Measurements from ENCODE around the gene CNIH1.

DNA sequence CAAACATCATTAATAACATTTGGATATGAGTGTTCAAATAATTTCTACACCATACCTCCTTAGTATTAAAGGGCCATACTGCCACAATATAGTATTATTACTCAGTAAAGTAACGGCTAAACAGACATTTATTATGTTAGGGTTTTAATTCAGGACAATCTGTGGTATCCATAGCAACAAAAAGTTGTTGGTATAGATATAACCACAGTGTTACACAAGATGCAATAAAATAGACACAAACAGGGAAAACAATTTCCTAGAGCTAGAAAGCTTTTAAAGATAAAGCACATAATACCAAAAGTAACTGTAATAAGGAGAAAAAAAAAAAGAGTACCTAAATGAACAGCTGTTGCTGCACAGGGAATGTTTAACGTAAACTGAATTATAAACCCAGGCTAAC lies 16.1 kb downstream of the CNIH1 start:
- TF ChIP-seq, protein P1, sequence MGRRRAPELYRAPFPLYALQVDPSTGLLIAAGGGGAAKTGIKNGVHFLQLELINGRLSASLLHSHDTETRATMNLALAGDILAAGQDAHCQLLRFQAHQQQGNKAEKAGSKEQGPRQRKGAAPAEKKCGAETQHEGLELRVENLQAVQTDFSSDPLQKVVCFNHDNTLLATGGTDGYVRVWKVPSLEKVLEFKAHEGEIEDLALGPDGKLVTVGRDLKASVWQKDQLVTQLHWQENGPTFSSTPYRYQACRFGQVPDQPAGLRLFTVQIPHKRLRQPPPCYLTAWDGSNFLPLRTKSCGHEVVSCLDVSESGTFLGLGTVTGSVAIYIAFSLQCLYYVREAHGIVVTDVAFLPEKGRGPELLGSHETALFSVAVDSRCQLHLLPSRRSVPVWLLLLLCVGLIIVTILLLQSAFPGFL (CRISPR knock-in tag; IDR thresholded peaks at IDR 0.05), result no peak
- TF ChIP-seq KDM1A (CRISPR knock-in tag; IDR thresholded peaks at IDR 0.05) (no peak), TAF1 (CRISPR knock-in tag; IDR thresholded peaks at IDR 0.05) (no peak), ARHGAP35 (CRISPR knock-in tag; IDR thresholded peaks at IDR 0.05; ENCODE audit: borderline replicate concordance) (no peak), POLR2A (IDR thresholded peaks at IDR 0.05; ENCODE audit: insufficient read depth in 1 of 2, low read depth in 2 of 2, low read length in 2 of 2) (no peak), YY1 (IDR thresholded peaks at IDR 0.05; ENCODE audit: insufficient read depth, insufficient replicate concordance, low read depth, low read length) (no peak), TGIF2 (CRISPR knock-in tag; IDR thresholded peaks at IDR 0.05) (no peak), POLR2AphosphoS5 (IDR thresholded peaks at IDR 0.05; ENCODE audit: low read depth, low read length) (no peak)

Measured in HepG2 (cell line).